ENCODE data around the gene WDR18. TPM values are rescaled to one million over a fixed set of nuclear protein-coding genes. Genes with fewer than 3 reads are reported as not detected.

The WDR18 gene
- total RNA-seq, 1 experiment from 2014 or later: 94.7 TPM

GRCh38 chr19:960020-960419 is 24.1 kb upstream of the WDR18 start:
- Histone ChIP-seq H3K27me3 (ENCODE audit: insufficient read depth, low read length) (no peaks in the 10 kb centered on the region), H3K23me2 (ENCODE audit: insufficient read length, low read depth, low read length, poor library complexity, severe bottlenecking) (no peaks in the 10 kb centered on the region), H2BK120ac (ENCODE audit: low read depth, low read length, poor library complexity, severe bottlenecking) (no peak overlapping the region), H3K9ac (ENCODE audit: extremely low read depth, insufficient read length, low read length) (no peak overlapping the region), H2AFZ (ENCODE audit: low read length) (no peak overlapping the region), H3K4me1 (ENCODE audit: insufficient read depth, low read length) (no peaks in the 10 kb centered on the region), H2BK5ac (ENCODE audit: insufficient read length, low read length) (no peak overlapping the region), H3K27ac (ENCODE audit: insufficient read length, low read depth, low read length) (no peak overlapping the region), H3K14ac (ENCODE audit: insufficient read depth, low read length) (no peak overlapping the region), H4K8ac (replicated peaks; ENCODE audit: insufficient read length, low read depth, low read length) (no peak overlapping the region), H2BK12ac (ENCODE audit: insufficient read length, low read depth, low read length) (no peak overlapping the region), H2BK15ac (ENCODE audit: low read depth, low read length) (no peak overlapping the region), H4K20me1 (ENCODE audit: control insufficient read depth, insufficient read depth, insufficient read length) (no peaks in the 10 kb centered on the region), H2BK20ac (ENCODE audit: low read depth, low read length, poor library complexity, severe bottlenecking) (no peak overlapping the region), H2AK5ac (ENCODE audit: insufficient read length, low read length) (no peak overlapping the region), H3K79me2 (ENCODE audit: insufficient read depth, low read length) (no peaks in the 10 kb centered on the region), H3K23ac (ENCODE audit: insufficient read length, low read depth, low read length) (no peak overlapping the region), H3K18ac (ENCODE audit: insufficient read length, low read depth, low read length) (no peak overlapping the region), H3T11ph (ENCODE audit: low read length) (no peak overlapping the region), H3K79me1 (ENCODE audit: insufficient read depth, low read depth, low read length, poor library complexity, severe bottlenecking) (peaks cover 3% of the 10 kb centered on the region), H4K5ac (ENCODE audit: insufficient read length, low read depth, low read length) (no peak overlapping the region), H3K56ac (ENCODE audit: insufficient read length, low read depth, low read length) (no peak overlapping the region), H3K4ac (ENCODE audit: low read depth, low read length) (no peak overlapping the region), H3K4me2 (ENCODE audit: insufficient read depth, insufficient read length, low read length) (no peak overlapping the region), H4K91ac (ENCODE audit: insufficient read length, low read depth, low read length) (no peak overlapping the region), H3K9me3 (ENCODE audit: control insufficient read depth, low read depth, low read length) (no peaks in the 10 kb centered on the region)
- peaks cover under 1 to 2% of the 10 kb centered on the region in 2 experiments; a peak in 3 of 5 replicates for H3K9me3 Mint-ChIP-seq
- no peak overlapping the region for H3K4me3 Mint-ChIP-seq
- no peak overlapping the region; a peak in 1 of 7 replicates for H3K27ac Mint-ChIP-seq
- peak; percentile 56 for TF ChIP-seq CTCF (conservative IDR thresholded peaks at IDR 0.05)
- no CpG with 5 or more reads among the region's 12 CpGs for WGBS (ENCODE audit: extremely low coverage, insufficient read length, low lambda C conversion rate)
- no peaks in the 10 kb centered on the region for H3K27me3 Mint-ChIP-seq (ENCODE audit: low read depth)
- H3K4me1 Mint-ChIP-seq: peaks cover 4 to 46% of the 10 kb centered on the region in 2 experiments
- DNase-seq: peak; percentile 78
- peaks cover 14 to 39% (median 27%) of the 10 kb centered on the region in 3 experiments; a peak in 6 of 7 replicates for H3K36me3 Mint-ChIP-seq (ENCODE audit: insufficient read depth in 1 of 3, low read depth in 3 of 3)

All from H9 (cell line).